Panc1 (cell line): ENCODE results near the gene ITGA11.

ENCODE experiments used
- POLR2AphosphoS5 ChIP-seq: IDR thresholded peaks from 2 replicates; pipeline ENCODE4 v1.6.1; 2012; ENCODE audit warnings: mild to moderate bottlenecking, low read depth, low read length, moderate library complexity
- SIN3A ChIP-seq: IDR thresholded peaks from 2 replicates; pipeline ENCODE4 v1.6.1; 2012; ENCODE audit warnings: low read depth, mild to moderate bottlenecking, low read length, moderate library complexity, borderline replicate concordance; ENCODE audit not compliant: insufficient read depth
- TF ChIP-seq, protein P1 (sequence below): fragments of 450-650 bp; IDR thresholded peaks from 2 replicates; pipeline ENCODE4 v1.5.1; 2017; ENCODE audit warnings: mild to moderate bottlenecking
- TF ChIP-seq, protein P2 (sequence below), 2 experiments: IDR thresholded peaks; 2 replicates each; pipeline ENCODE4 v1.6.1; 2011 to 2012; ENCODE audit warnings: low read depth in 2 of 2, control low read depth in 1 of 2, low read length in 1 of 2, mild to moderate bottlenecking in 1 of 2, moderate library complexity in 1 of 2; ENCODE audit not compliant: insufficient read depth in 1 of 2

DNA sequence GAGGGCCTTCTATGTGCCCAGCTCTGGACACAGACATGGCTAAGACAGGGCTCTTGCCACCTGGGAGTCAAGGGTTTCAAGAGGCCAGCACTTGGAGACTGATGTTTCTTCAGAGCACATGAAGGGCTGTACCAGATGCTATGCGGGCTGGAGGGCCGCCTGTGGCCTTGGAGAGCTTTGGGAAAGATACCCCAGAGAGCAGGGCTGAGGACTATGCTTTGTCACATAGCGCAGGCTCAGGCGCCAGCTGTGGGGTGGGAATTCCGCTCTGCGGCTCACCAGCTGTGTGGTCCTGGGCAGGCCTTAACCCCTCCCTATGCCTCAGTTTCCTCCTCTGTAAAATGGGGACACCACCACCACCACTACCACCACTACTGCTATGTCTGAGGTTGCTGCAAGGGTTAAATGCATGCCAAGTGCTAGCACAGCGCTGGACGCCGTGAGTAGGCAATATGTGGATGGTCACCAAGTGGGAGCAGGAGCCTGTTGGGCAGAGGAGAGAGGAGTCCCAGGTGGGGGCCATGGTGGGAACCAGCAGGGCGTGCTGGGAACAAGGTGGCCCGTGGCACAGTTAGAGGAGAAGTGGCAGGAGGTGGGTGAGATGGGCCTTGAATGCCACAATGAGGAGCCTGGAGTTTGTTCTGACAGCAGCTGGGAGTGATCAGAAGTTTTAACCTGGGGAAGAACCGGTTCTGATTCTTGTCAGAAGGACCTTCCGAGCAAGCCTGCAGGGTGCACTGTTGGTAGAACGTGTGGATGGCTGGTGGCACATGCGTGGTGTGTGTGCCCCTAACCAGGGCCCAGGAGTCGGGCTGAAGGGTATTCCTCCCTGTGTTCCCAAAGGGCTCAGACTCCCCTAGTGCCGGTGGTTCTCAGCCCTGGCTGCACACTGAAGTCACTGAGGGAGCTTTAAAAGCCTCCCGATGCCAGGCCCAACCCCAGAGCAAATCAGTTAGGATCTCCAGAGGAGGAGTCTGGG lies 112.7 kb downstream of the ITGA11 start:
- TF ChIP-seq, protein P1, sequence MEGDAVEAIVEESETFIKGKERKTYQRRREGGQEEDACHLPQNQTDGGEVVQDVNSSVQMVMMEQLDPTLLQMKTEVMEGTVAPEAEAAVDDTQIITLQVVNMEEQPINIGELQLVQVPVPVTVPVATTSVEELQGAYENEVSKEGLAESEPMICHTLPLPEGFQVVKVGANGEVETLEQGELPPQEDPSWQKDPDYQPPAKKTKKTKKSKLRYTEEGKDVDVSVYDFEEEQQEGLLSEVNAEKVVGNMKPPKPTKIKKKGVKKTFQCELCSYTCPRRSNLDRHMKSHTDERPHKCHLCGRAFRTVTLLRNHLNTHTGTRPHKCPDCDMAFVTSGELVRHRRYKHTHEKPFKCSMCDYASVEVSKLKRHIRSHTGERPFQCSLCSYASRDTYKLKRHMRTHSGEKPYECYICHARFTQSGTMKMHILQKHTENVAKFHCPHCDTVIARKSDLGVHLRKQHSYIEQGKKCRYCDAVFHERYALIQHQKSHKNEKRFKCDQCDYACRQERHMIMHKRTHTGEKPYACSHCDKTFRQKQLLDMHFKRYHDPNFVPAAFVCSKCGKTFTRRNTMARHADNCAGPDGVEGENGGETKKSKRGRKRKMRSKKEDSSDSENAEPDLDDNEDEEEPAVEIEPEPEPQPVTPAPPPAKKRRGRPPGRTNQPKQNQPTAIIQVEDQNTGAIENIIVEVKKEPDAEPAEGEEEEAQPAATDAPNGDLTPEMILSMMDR = no peak
- TF ChIP-seq POLR2AphosphoS5 (no peak), SIN3A (no peak)
- TF ChIP-seq, protein P2, sequence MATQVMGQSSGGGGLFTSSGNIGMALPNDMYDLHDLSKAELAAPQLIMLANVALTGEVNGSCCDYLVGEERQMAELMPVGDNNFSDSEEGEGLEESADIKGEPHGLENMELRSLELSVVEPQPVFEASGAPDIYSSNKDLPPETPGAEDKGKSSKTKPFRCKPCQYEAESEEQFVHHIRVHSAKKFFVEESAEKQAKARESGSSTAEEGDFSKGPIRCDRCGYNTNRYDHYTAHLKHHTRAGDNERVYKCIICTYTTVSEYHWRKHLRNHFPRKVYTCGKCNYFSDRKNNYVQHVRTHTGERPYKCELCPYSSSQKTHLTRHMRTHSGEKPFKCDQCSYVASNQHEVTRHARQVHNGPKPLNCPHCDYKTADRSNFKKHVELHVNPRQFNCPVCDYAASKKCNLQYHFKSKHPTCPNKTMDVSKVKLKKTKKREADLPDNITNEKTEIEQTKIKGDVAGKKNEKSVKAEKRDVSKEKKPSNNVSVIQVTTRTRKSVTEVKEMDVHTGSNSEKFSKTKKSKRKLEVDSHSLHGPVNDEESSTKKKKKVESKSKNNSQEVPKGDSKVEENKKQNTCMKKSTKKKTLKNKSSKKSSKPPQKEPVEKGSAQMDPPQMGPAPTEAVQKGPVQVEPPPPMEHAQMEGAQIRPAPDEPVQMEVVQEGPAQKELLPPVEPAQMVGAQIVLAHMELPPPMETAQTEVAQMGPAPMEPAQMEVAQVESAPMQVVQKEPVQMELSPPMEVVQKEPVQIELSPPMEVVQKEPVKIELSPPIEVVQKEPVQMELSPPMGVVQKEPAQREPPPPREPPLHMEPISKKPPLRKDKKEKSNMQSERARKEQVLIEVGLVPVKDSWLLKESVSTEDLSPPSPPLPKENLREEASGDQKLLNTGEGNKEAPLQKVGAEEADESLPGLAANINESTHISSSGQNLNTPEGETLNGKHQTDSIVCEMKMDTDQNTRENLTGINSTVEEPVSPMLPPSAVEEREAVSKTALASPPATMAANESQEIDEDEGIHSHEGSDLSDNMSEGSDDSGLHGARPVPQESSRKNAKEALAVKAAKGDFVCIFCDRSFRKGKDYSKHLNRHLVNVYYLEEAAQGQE (IDR thresholded peaks at IDR 0.05; ENCODE audit: insufficient read depth in 1 of 2, low read depth in 2 of 2, low read length in 1 of 2) = no peak
